GM12873 (cell line): ENCODE measurements around the gene USF3.

Source experiments
- CTCF ChIP-seq: IDR thresholded peaks from 2 replicates; pipeline ENCODE4 v1.5.1; 2012; ENCODE audit warnings: low read depth, mild to moderate bottlenecking, moderate library complexity, low read length, control low read depth; ENCODE audit not compliant: insufficient read depth; ENCODE audit errors: missing control alignments

The USF3 gene

GRCh38 chr3:113697500-113698090 is 1.2 kb upstream of the USF3 start:
- TF ChIP-seq CTCF = no peak

GRCh38 chr3:113696658-113697499 is 437 bp upstream of the USF3 start:
- no peak for TF ChIP-seq CTCF

- TF ChIP-seq CTCF = no peak
These were observed 1.0 kb downstream of the USF3 start for GRCh38 chr3:113695431-113695785.

- no peak for TF ChIP-seq CTCF
These were observed 6.0 kb downstream of the USF3 start for GRCh38 chr3:113690482-113690881.

- TF ChIP-seq CTCF = no peak
These were observed 10.3 kb downstream of the USF3 start for GRCh38 chr3:113685956-113686721.

GRCh38 chr3:113685124-113685523 is 11.3 kb downstream of the USF3 start:
- no peak for TF ChIP-seq CTCF

GRCh38 chr3:113684271-113684819 is 12.1 kb downstream of the USF3 start:
- no peak for TF ChIP-seq CTCF
